Duodenal mucosa (tissue), 2 donors: Measurements from ENCODE around the gene ST6GAL1.
A peak's percentile ranks its signal among the peaks of the same experiment; 100 is the strongest.

Experiments
- H3K27ac ChIP-seq: one replicate; pipeline ENCODE4 v1.7.0; 2013; ENCODE audit warnings: low read depth, low read length
- H3K27me3 ChIP-seq, 2 donors: one replicate each; pipeline ENCODE4 v1.7.0; 2013; ENCODE audit warnings: low read length in 2 of 2, control low read depth in 1 of 2; ENCODE audit not compliant: insufficient read depth in 2 of 2, control insufficient read depth in 1 of 2
- H3K36me3 ChIP-seq, 2 donors: one replicate each; pipeline ENCODE4 v1.7.0; 2013; ENCODE audit warnings: low read length in 2 of 2, control low read depth in 1 of 2; ENCODE audit not compliant: insufficient read depth in 2 of 2, control insufficient read depth in 1 of 2
- H3K4me1 ChIP-seq, 2 donors: one replicate each; pipeline ENCODE4 v1.7.0; 2013; ENCODE audit warnings: low read length in 2 of 2, control low read depth in 1 of 2; ENCODE audit not compliant: insufficient read depth in 2 of 2, control insufficient read depth in 1 of 2
- H3K4me3 ChIP-seq, 2 donors: one replicate each; pipeline ENCODE4 v1.7.0; 2013; ENCODE audit warnings: low read length in 2 of 2, low read depth in 1 of 2
- H3K9ac ChIP-seq, 2 donors: one replicate each; pipeline ENCODE4 v1.7.0; 2013; ENCODE audit warnings: low read length in 2 of 2, low read depth in 1 of 2
- H3K9me3 ChIP-seq, 2 donors: one replicate each; pipeline ENCODE4 v1.7.0; 2013; ENCODE audit warnings: low read length in 2 of 2, control low read depth in 1 of 2; ENCODE audit not compliant: control insufficient read depth in 1 of 2

Gene ST6GAL1

GRCh38 chr3:186929685-186930084 is 641 bp upstream of the ST6GAL1 start:
- Histone ChIP-seq H3K27ac (peak overlapping the region; percentile 39), H3K36me3 (no peaks in the 10 kb centered on the region), H3K4me3 (peak overlapping the region; percentile 76 to 95), H3K9me3 (no peaks in the 10 kb centered on the region), H3K9ac (peak overlapping the region in 1 of 2 donors; percentile 61), H3K4me1 (peaks cover 6 to 20% of the 10 kb centered on the region in 2 donors), H3K27me3 (no peaks in the 10 kb centered on the region)

GRCh38 chr3:186930641-186931531 is 560 bp downstream of the ST6GAL1 start:
- H3K9ac ChIP-seq: peak overlapping the region; percentile 58 to 61
- H3K27me3 ChIP-seq: no peaks in the 10 kb centered on the region
- H3K27ac ChIP-seq: peak overlapping the region; percentile 63
- no peaks in the 10 kb centered on the region for H3K9me3 ChIP-seq
- peak overlapping the region; percentile 76 to 95 for H3K4me3 ChIP-seq
- no peaks in the 10 kb centered on the region for H3K36me3 ChIP-seq
- peaks cover 6 to 20% of the 10 kb centered on the region in 2 donors for H3K4me1 ChIP-seq

- peak overlapping the region; percentile 63 for H3K27ac ChIP-seq
- peak overlapping the region; percentile 76 to 95 for H3K4me3 ChIP-seq
Measured at GRCh38 chr3:186931532-186932280, 1.4 kb downstream of the ST6GAL1 start.

GRCh38 chr3:186932281-186933181 is 2.2 kb downstream of the ST6GAL1 start:
- Histone ChIP-seq H3K4me3 (peak overlapping the region; percentile 76 to 95), H3K36me3 (no peaks in the 10 kb centered on the region), H3K27ac (no peak overlapping the region), H3K9ac (peak overlapping the region in 1 of 2 donors; percentile 58), H3K4me1 (peaks cover 6 to 20% of the 10 kb centered on the region in 2 donors), H3K27me3 (no peaks in the 10 kb centered on the region), H3K9me3 (no peaks in the 10 kb centered on the region)

More at GRCh38 chr3:186931532-186932280, 1.4 kb downstream of the ST6GAL1 start:
- Histone ChIP-seq H3K27me3 (no peaks in the 10 kb centered on the region), H3K36me3 (no peaks in the 10 kb centered on the region), H3K9ac (peak overlapping the region; percentile 58 to 61), H3K4me1 (peaks cover 6 to 20% of the 10 kb centered on the region in 2 donors), H3K9me3 (no peaks in the 10 kb centered on the region)

- Histone ChIP-seq H3K4me3 (no peak overlapping the region), H3K27me3 (no peaks in the 10 kb centered on the region), H3K36me3 (no peaks in the 10 kb centered on the region), H3K9ac (no peak overlapping the region), H3K27ac (no peak overlapping the region), H3K4me1 (peaks cover 6 to 20% of the 10 kb centered on the region in 2 donors), H3K9me3 (no peaks in the 10 kb centered on the region)
Measured at GRCh38 chr3:186933816-186934215, 3.5 kb downstream of the ST6GAL1 start.

GRCh38 chr3:186935133-186935532 is 4.8 kb downstream of the ST6GAL1 start:
- H3K27me3 ChIP-seq: no peaks in the 10 kb centered on the region
- H3K9ac ChIP-seq: no peak overlapping the region
- H3K4me3 ChIP-seq: no peak overlapping the region
- no peaks in the 10 kb centered on the region for H3K9me3 ChIP-seq
- H3K27ac ChIP-seq: no peak overlapping the region
- no peaks in the 10 kb centered on the region for H3K36me3 ChIP-seq
- H3K4me1 ChIP-seq: peaks cover 6 to 16% of the 10 kb centered on the region in 2 donors

GRCh38 chr3:186937017-186937875 is 6.9 kb downstream of the ST6GAL1 start:
- no peak overlapping the region for H3K4me3 ChIP-seq
- H3K27me3 ChIP-seq: no peaks in the 10 kb centered on the region
- no peak overlapping the region for H3K27ac ChIP-seq
- H3K9me3 ChIP-seq: no peaks in the 10 kb centered on the region
- no peak overlapping the region for H3K9ac ChIP-seq
- H3K36me3 ChIP-seq: no peaks in the 10 kb centered on the region
- peaks cover 0 to 3% of the 10 kb centered on the region in 2 donors for H3K4me1 ChIP-seq

GRCh38 chr3:186938716-186939115 is 8.4 kb downstream of the ST6GAL1 start:
- no peaks in the 10 kb centered on the region for H3K9me3 ChIP-seq
- H3K4me1 ChIP-seq: no peaks in the 10 kb centered on the region
- H3K27ac ChIP-seq: no peak overlapping the region
- no peaks in the 10 kb centered on the region for H3K36me3 ChIP-seq
- H3K4me3 ChIP-seq: no peak overlapping the region
- H3K27me3 ChIP-seq: no peaks in the 10 kb centered on the region
- no peak overlapping the region for H3K9ac ChIP-seq

- Histone ChIP-seq H3K9ac (no peak overlapping the region), H3K27ac (no peak overlapping the region), H3K4me3 (no peak overlapping the region), H3K27me3 (no peaks in the 10 kb centered on the region), H3K4me1 (no peaks in the 10 kb centered on the region), H3K36me3 (no peaks in the 10 kb centered on the region), H3K9me3 (no peaks in the 10 kb centered on the region)
Measured at GRCh38 chr3:186939536-186939935, 9.2 kb downstream of the ST6GAL1 start.
